ENCODE measurements around the gene TMEM253. TPM values are rescaled to one million over a fixed set of nuclear protein-coding genes. Genes with fewer than 3 reads are reported as not detected.

TMEM253 gene
- total RNA-seq, 4 donors from 2014 or later, result 0.39 to 1.0 TPM; not detected in 2

DNA sequence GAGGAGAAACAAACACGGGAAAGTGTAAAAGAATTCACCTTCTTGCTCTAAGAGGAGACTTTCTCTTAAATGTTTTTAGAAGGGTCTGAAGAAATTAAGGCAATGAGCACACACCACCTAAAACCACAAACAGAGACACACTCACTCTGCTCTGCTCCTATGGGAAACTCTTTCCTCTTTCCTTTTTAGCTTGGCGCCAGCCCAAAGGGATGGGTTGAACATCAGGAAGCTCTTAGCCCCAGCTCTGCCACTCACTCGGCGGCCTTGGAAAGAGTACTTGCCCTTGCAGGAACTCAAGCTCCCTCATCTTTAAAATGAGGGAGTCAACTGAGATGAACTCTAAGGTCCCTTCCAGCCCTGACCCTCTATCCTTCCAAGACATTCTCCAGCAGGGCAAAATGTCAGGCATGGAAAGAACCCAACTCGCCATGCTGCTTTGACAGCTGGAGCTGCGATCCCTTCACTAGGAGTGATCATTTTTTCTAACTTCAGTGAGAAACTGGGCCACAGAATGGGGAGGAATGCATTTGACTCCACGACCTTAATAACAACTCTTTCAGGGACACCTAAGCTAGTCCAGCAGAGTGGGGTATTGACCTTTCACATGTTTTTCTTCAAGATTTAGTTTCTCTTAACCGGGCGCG is 44.2 kb upstream of the TMEM253 start:
- intact Hi-C loops (cut with DNase I; ENCODE audit: low total_unique reads), result no loop called here
- TF ChIP-seq POLR2A (IDR thresholded peaks at IDR 0.05), result no peak
- TF ChIP-seq, protein P1, sequence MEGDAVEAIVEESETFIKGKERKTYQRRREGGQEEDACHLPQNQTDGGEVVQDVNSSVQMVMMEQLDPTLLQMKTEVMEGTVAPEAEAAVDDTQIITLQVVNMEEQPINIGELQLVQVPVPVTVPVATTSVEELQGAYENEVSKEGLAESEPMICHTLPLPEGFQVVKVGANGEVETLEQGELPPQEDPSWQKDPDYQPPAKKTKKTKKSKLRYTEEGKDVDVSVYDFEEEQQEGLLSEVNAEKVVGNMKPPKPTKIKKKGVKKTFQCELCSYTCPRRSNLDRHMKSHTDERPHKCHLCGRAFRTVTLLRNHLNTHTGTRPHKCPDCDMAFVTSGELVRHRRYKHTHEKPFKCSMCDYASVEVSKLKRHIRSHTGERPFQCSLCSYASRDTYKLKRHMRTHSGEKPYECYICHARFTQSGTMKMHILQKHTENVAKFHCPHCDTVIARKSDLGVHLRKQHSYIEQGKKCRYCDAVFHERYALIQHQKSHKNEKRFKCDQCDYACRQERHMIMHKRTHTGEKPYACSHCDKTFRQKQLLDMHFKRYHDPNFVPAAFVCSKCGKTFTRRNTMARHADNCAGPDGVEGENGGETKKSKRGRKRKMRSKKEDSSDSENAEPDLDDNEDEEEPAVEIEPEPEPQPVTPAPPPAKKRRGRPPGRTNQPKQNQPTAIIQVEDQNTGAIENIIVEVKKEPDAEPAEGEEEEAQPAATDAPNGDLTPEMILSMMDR (IDR thresholded peaks at IDR 0.05), result no peak
- 71 to 77% methylated on average over 10 of the region's 10 CpGs for WGBS, 2 donors
- DNase-seq (ENCODE audit: low spot score in 2 of 2), result peak in 1 of 2 donors; percentile 84
- H3K4me3 ChIP-seq (ENCODE audit: low read depth, poor library complexity, severe bottlenecking), result no peak overlapping the region

DNA sequence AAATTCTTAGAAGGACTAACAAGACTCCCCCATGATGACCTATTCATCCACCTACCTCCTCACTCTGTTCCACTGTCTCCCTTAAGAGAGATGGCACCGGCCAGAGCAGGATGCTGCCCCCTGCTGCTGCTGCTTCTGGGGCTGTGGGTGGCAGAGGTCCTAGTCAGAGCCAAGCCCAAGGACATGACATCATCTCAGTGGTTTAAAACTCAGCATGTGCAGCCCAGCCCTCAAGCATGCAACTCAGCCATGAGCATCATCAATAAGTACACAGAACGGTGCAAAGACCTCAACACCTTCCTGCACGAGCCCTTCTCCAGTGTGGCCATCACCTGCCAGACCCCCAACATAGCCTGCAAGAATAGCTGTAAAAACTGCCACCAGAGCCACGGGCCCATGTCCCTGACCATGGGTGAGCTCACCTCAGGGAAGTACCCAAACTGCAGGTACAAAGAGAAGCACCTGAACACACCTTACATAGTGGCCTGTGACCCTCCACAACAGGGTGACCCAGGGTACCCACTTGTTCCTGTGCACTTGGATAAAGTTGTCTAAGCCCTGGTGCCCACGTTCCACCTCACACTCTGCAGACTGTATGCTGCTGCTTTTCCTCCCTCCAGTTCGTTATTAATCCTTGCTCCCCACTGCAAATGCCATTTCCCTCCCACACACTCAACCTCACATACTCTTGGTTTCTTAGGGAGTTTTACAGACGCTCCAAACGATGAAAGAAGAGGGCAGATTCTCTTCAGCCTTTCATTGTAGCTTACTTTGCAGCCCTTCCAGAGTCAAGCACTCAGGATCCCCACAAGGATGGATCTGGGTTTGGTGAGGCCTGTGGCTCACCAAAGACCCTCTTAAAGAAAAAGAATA is 42.8 kb upstream of the TMEM253 start, which contains the start of gene RNASE8:
TSS of gene RNASE8 (plus strand) at position 20 of the 873 bp plus-strand sequence. CDS start at position 91, 71 bp downstream.
- TF ChIP-seq, protein P1 (IDR thresholded peaks at IDR 0.05), result no peak
- no peak for TF ChIP-seq POLR2A (IDR thresholded peaks at IDR 0.05)
- DNase-seq (ENCODE audit: low spot score in 2 of 2), result peak in 1 of 2 donors; percentile 60
- no peak within 1 kb of the TSS for H3K4me3 ChIP-seq (ENCODE audit: low read depth, poor library complexity, severe bottlenecking)
- 69 to 77% methylated on average over 8 of the region's 8 CpGs for WGBS, 2 donors
- intact Hi-C loops (cut with DNase I; ENCODE audit: low total_unique reads), result no loop called here

DNA sequence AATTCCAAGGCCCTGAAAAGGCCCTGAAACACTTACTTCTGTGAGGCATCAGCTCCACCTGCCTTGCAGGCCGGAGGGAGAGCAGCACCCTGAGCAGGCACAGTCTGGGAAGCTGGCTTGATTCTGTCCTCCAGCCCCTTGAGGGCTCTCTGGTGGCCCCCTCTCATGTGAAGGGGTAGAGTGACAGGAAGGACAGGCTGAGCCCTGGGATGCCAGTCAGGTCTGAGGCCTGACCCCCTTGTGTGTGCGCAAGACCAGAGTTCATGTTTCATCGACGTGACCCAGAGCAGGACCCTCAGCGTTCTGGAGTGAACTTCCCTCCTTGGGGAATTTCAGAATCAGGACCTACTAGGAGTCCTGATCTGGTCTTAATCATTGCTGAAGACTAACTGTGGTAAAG is 42.0 kb upstream of the TMEM253 start:
- intact Hi-C loops (cut with DNase I; ENCODE audit: low total_unique reads), result no loop called here
- DNase-seq (ENCODE audit: low spot score in 2 of 2), result peak in 1 of 2 donors; percentile 21
- TF ChIP-seq, protein P1 (IDR thresholded peaks at IDR 0.05), result no peak
- no peak for TF ChIP-seq POLR2A (IDR thresholded peaks at IDR 0.05)
- 89 to 94% methylated on average over 5 of the region's 5 CpGs for WGBS, 2 donors
- H3K4me3 ChIP-seq (ENCODE audit: low read depth, poor library complexity, severe bottlenecking), result no peak overlapping the region

DNA sequence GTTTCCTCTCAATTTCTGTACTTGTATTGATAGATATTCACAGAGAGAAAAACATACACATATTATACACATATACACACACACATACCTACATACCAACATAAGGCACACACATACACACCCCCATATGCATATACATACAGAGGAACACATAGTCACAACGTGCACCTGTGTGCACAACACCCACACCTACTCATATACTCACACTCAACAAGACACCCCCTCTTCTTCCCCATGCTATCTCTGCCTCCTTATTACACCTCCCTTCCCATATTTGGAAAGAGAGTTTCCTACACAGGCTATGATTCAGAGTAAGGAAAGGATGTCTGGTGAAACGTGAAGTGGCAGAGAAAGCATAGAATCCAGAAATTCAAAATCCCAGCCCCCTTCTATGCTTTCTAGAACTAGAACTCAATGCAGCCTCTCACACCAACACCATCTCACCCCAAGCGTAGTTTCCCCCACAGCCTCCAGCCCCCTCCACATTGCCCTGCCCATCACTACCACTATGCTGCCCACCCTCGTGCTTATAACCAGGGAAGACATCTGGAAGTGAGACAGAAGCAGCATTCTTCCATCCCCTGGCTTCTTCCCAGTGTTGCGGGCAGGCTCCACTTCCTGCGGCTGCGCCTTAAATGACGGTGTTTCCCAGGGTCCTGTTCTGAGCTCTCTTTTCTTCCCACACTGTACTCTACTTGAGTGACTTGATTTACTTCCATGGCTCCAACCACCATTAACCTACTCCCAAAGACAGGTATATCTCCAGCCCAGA is 40.8 kb upstream of the TMEM253 start:
- DNase-seq (ENCODE audit: low spot score in 2 of 2), result peak in 1 of 2 donors; percentile 13
- TF ChIP-seq, protein P1 (IDR thresholded peaks at IDR 0.05), result no peak
- no peak for TF ChIP-seq POLR2A (IDR thresholded peaks at IDR 0.05)
- H3K4me3 ChIP-seq (ENCODE audit: low read depth, poor library complexity, severe bottlenecking), result no peak overlapping the region
- intact Hi-C loops (cut with DNase I; ENCODE audit: low total_unique reads), result no loop called here
- WGBS, 2 donors, result 62 to 63% methylated on average over 8 of the region's 8 CpGs

DNA sequence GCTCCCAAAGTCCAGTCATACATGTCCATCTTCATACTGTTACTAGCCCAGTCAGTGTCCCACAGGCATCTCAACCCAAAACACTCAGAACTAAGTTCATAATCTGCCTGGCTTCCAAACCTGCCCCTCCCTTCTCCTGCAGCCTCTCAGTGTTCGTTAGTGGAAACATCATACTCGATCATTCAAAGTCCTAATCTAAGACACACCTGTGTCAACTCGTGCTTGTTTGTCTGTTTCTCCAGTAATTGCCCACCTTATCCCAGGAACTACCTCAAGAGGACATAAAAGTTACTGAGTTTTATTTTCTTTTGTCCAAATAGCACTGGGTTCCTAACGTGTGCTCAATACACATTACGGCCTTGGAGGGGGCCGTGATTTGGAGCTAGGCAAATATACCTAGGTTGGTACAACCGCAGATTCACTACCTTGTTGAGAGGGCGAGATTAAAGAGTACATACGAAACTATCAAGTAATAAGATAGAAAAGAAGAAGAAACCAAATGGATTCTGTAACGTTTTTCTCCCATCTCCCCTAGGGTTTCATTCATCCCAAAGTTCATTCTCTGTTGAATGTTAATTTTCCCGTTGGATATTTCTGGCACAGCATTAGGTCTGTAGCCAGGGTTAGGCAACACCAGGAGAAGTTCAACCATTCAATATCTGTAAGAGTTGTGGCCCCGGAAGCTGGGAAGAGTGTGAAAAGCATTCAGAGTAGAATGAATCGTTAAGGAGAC is 40.1 kb upstream of the TMEM253 start:
- WGBS, 2 donors, result 74 to 80% methylated on average over 13 of the region's 13 CpGs
- no peak overlapping the region for H3K4me3 ChIP-seq (ENCODE audit: low read depth, poor library complexity, severe bottlenecking)
- peak in 1 of 2 donors; percentile 10 for DNase-seq (ENCODE audit: low spot score in 2 of 2)
- intact Hi-C loops (cut with DNase I; ENCODE audit: low total_unique reads), result no loop called here
- TF ChIP-seq, protein P1 (IDR thresholded peaks at IDR 0.05), result no peak
- no peak for TF ChIP-seq POLR2A (IDR thresholded peaks at IDR 0.05)

Measured in lower leg skin (tissue), 4 donors.